SU-DHL-6 (cell line): Measurements from ENCODE around the gene KCNIP4.

Experiments
- CTCF ChIP-seq: fragments of 200-600 bp; sonication (generic); IDR thresholded peaks from one replicate; pipeline ENCODE4 v1.5.1; 2017; ENCODE audit warnings: antibody characterized with exemption, mild to moderate bottlenecking, low read length, moderate library complexity; ENCODE audit not compliant: insufficient read depth, poor library complexity, severe bottlenecking
- EZH2phosphoT487 ChIP-seq: fragments of 200-600 bp; sonication (generic), shearing (Covaris generic); conservative IDR thresholded peaks from 2 replicates; pipeline ENCODE4 v1.6.1; 2018; ENCODE audit warnings: mild to moderate bottlenecking, antibody characterized with exemption, low read length, moderate library complexity, mixed read lengths

- TF ChIP-seq CTCF (no peak), EZH2phosphoT487 (no peak)
Measured at GRCh38 chr4:20724915-20725314, 1223.7 kb downstream of the KCNIP4 start.
